ENCODE measurements around the gene RAB6A.

The RAB6A gene

DNA sequence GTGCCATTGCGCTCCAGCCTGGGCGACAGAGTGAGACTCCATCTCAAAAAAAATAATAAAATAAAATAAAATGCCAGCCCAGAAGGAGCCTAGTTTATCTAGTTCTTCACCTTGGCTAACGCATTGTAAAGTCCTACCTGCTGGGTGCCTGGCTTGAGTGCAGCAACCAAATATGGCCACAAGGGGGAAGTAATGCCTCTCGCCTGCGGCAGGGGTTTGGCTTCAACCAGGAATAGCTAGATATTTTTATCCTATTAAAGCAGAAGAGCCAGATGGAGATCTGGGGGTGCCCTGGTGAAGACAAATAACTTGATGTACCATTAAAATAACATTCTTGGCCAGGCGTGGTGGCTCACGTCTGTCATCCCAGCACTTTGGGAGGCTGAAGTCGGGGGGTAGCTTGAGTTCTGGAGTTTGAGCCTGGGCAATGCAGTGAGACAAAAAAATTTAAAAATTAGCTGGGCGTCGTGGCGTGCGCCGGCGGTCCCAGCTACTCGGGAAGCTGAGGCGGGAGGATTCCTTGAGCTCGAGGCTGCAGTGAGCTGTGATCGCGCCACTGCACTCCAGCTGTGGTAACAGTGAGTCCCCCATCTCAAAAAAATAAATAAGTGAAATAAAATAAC, 135.1 kb downstream of the RAB6A start:
- DNase-seq (ENCODE audit: low read depth in 2 of 2) = peak; percentile 28 to 37

Data from stimulated activated CD8-positive, alpha-beta memory T cell treated with anti-CD3 and anti-CD28 coated beads, Interleukin-2, amount 100 ng/mL, for 48 hours (primary cell).